ENCODE results near the gene DNAAF1. TPM values are rescaled to one million over a fixed set of nuclear protein-coding genes. Genes with fewer than 3 reads are reported as not detected.

The DNAAF1 gene
- total RNA-seq, 1 experiment from 2014 or later = not detected

GRCh38 chr16:84182104-84182503, 37.0 kb downstream of the DNAAF1 start:
- in situ Hi-C loops (cut with HindIII; ENCODE audit: low pct_unique_long_range_greater_than_20kb, low sequenced_read_pairs) (no loop called here), intact Hi-C loops (cut with micrococcal nuclease; ENCODE audit: unreplicated experiment) (loop anchor here (5.0 to 10.0 kb wide), 2 partner anchors 125 to 303 kb away; no protein-coding TSS in a partner anchor)
- Histone ChIP-seq H3K27me3 (ENCODE audit: control insufficient read depth, insufficient read depth, low read length) (no peaks in the 10 kb centered on the region), H3K36me3 (ENCODE audit: control insufficient read depth, insufficient read depth, low read length) (peaks cover 4% of the 10 kb centered on the region; the same call in 1 of the 2 replicates), H3K4me3 (ENCODE audit: low read depth in 2 of 2, low read length in 2 of 2) (no peak overlapping the region), H3K9me3 (ENCODE audit: control insufficient read depth, insufficient read depth, low read depth, low read length) (no peaks in the 10 kb centered on the region), H3K27ac (ENCODE audit: low read length) (no peak overlapping the region), H3K4me1 (ENCODE audit: control insufficient read depth, insufficient read depth, low read length) (peaks cover 7% of the 10 kb centered on the region)
- ChIA-PET CTCF (no interaction called here), POLR2A (interaction anchor here (0.5 kb wide), 1 partner anchor 516 kb away, joined by 5 read pairs; no protein-coding TSS in a partner anchor)
- no peak for TF ChIP-seq TCF7L2 (IDR thresholded peaks at IDR 0.05; ENCODE audit: low read depth, low read length)
- TF ChIP-seq CTCF (IDR thresholded peaks at IDR 0.05) = no peak
- TF ChIP-seq REST (IDR thresholded peaks at IDR 0.05; ENCODE audit: insufficient read depth in 1 of 2, low read depth in 2 of 2, low read length in 1 of 2) = no peak
- TF ChIP-seq POLR2AphosphoS5 (IDR thresholded peaks at IDR 0.05; ENCODE audit: low read depth, low read length) = no peak
- TF ChIP-seq SIN3A (IDR thresholded peaks at IDR 0.05; ENCODE audit: borderline replicate concordance, insufficient read depth, low read depth, low read length) = no peak
- ATAC-seq (no peak), DNase-seq (ENCODE audit: low read depth, low spot score) (no peak)
- BruUV-seq (replicated peaks) = no TSS peak

- intact Hi-C loops (cut with micrococcal nuclease; ENCODE audit: unreplicated experiment) = loop anchor here (5.0 to 10.0 kb wide), 2 partner anchors 124 to 302 kb away; no protein-coding TSS in a partner anchor
- CTCF ChIA-PET = interaction anchor here (1.1 to 1.3 kb wide), 2 partner anchors 325 to 328 kb away, joined by 3 to 5 read pairs; no protein-coding TSS in a partner anchor
- BruUV-seq (replicated peaks) = no TSS peak
These were observed 37.8 kb downstream of the DNAAF1 start for GRCh38 chr16:84182680-84183571.

More at GRCh38 chr16:84182680-84183571, 37.8 kb downstream of the DNAAF1 start:
- ATAC-seq (no peak), DNase-seq (ENCODE audit: low read depth, low spot score) (no peak)
- no peaks in the 10 kb centered on the region for H3K27me3 ChIP-seq (ENCODE audit: control insufficient read depth, insufficient read depth, low read length)
- H3K27ac ChIP-seq (ENCODE audit: low read length) = no peak overlapping the region
- POLR2A ChIA-PET = no interaction called here
- in situ Hi-C loops (cut with HindIII; ENCODE audit: low pct_unique_long_range_greater_than_20kb, low sequenced_read_pairs) = no loop called here
- no peak overlapping the region for H3K4me3 ChIP-seq (ENCODE audit: low read depth in 2 of 2, low read length in 2 of 2)
- H3K36me3 ChIP-seq (ENCODE audit: control insufficient read depth, insufficient read depth, low read length) = peaks cover 4% of the 10 kb centered on the region; the same call in 1 of the 2 replicates
- no peaks in the 10 kb centered on the region for H3K9me3 ChIP-seq (ENCODE audit: control insufficient read depth, insufficient read depth, low read depth, low read length)
- no peaks in the 10 kb centered on the region; the same call in 1 of the 2 replicates for H3K4me1 ChIP-seq (ENCODE audit: control insufficient read depth, insufficient read depth, low read length)
- TF ChIP-seq CTCF (IDR thresholded peaks at IDR 0.05) (no peak), TCF7L2 (IDR thresholded peaks at IDR 0.05; ENCODE audit: low read depth, low read length) (no peak), SIN3A (IDR thresholded peaks at IDR 0.05; ENCODE audit: borderline replicate concordance, insufficient read depth, low read depth, low read length) (no peak), REST (IDR thresholded peaks at IDR 0.05; ENCODE audit: insufficient read depth in 1 of 2, low read depth in 2 of 2, low read length in 1 of 2) (no peak), POLR2AphosphoS5 (IDR thresholded peaks at IDR 0.05; ENCODE audit: low read depth, low read length) (no peak)
